K562 (cell line): ENCODE data around the gene TLE7. TPM values are rescaled to one million over a fixed set of nuclear protein-coding genes. Genes with fewer than 3 reads are reported as not detected.

Experiments
- ASH1L ChIP-seq: fragments of 450-650 bp; IDR thresholded peaks from 2 replicates; pipeline ENCODE4 v1.6.1; 2018; ENCODE audit warnings: borderline replicate concordance, mild to moderate bottlenecking, low read depth; ENCODE audit not compliant: partially characterized antibody
- BDP1 ChIP-seq: IDR thresholded peaks from 3 replicates; pipeline ENCODE4 v1.6.1; 2011; ENCODE audit not compliant: insufficient read length, insufficient read depth
- BRD4 ChIP-seq: fragments of 200-600 bp; sonication (generic); IDR thresholded peaks from 2 replicates; pipeline ENCODE4 v1.6.1; 2017; ENCODE audit warnings: inconsistent platforms
- CBX2 ChIP-seq: fragments of 200-600 bp; sonication (generic); IDR thresholded peaks from one replicate; pipeline ENCODE4 v1.6.1; 2012; ENCODE audit warnings: mild to moderate bottlenecking, low read length, inconsistent platforms; ENCODE audit not compliant: insufficient read depth, poor library complexity, severe bottlenecking
- CHCHD3 ChIP-seq: fragments of 250-450 bp; sonication (Bioruptor Pico); IDR thresholded peaks from 2 replicates; pipeline ENCODE4 v2.1.2; 2022; ENCODE audit warnings: mild to moderate bottlenecking
- EWSR1 ChIP-seq: fragments of 450-650 bp; IDR thresholded peaks from 2 replicates; pipeline ENCODE4 v1.6.1; 2018; ENCODE audit warnings: borderline replicate concordance, mild to moderate bottlenecking, low read depth, moderate library complexity; ENCODE audit not compliant: partially characterized antibody
- FOXP1 ChIP-seq: sonication (generic); formaldehyde crosslinking; IDR thresholded peaks from 2 replicates; pipeline ENCODE4 v1.8.0; 2022; ENCODE audit warnings: mild to moderate bottlenecking, missing genetic modification reagents
- GATAD2B ChIP-seq: fragments of 450-650 bp; IDR thresholded peaks from 2 replicates; pipeline ENCODE4 v1.6.1; 2017; ENCODE audit warnings: mild to moderate bottlenecking, borderline replicate concordance
- GTF2E2 ChIP-seq: fragments of 200-800 bp; sonication (Bioruptor generic); IDR thresholded peaks from 2 replicates; pipeline ENCODE4 v1.6.1; 2016; ENCODE audit warnings: missing genetic modification characterization, missing compliant biosample characterization
- MAFF ChIP-seq: IDR thresholded peaks from 2 replicates; pipeline ENCODE4 v1.6.1; 2012; ENCODE audit warnings: low read length, improper control_type of control experiment
- MYC ChIP-seq, 2 experiments: fragments of 250-450 bp in 1 of 2; sonication (Bioruptor Pico) in 1 of 2; IDR thresholded peaks; 2 replicates each; pipeline versions ENCODE4 v1.5.1 to v1.6.1; 2012 to 2021; ENCODE audit warnings: low read depth in 2 of 2, borderline replicate concordance in 1 of 2, improper control_type of control experiment in 1 of 2, low read length in 1 of 2, mild to moderate bottlenecking in 1 of 2, moderate library complexity in 1 of 2
- RAD21 ChIP-seq, 2 experiments: fragments of 250-450 bp in 1 of 2; fragments of 450-650 bp in 1 of 2; sonication (Bioruptor Pico) in 1 of 2; formaldehyde crosslinking in 1 of 2; IDR thresholded peaks in 1 of 2; conservative IDR thresholded peaks in 1 of 2; 2 replicates each; pipeline versions ENCODE4 v1.4.0 to v1.8.0; 2020 to 2022; ENCODE audit warnings: mild to moderate bottlenecking in 2 of 2, moderate library complexity in 1 of 2
- RBBP5 ChIP-seq: fragments of 200-600 bp; sonication (generic); IDR thresholded peaks from 2 replicates; pipeline ENCODE4 v1.6.1; 2012; ENCODE audit warnings: borderline replicate concordance, mild to moderate bottlenecking, low read length, control low read depth, inconsistent platforms; ENCODE audit not compliant: insufficient read depth, poor library complexity, severe bottlenecking
- TCFL5 ChIP-seq: fragments of 250-450 bp; sonication (Bioruptor Pico); conservative IDR thresholded peaks from 2 replicates; pipeline ENCODE4 v1.6.1; 2021; ENCODE audit warnings: mild to moderate bottlenecking, moderate library complexity, matching md5 sums
- TFAM ChIP-seq: fragments of 250-450 bp; sonication (Bioruptor Pico); conservative IDR thresholded peaks from 2 replicates; pipeline ENCODE4 v1.5.0; 2021; ENCODE audit warnings: mild to moderate bottlenecking, moderate library complexity
- TRIM25 ChIP-seq: fragments of 450-650 bp; IDR thresholded peaks from 2 replicates; pipeline ENCODE4 v1.7.0; 2016; ENCODE audit warnings: borderline replicate concordance
- ZNF140 ChIP-seq: fragments of 250-450 bp; sonication (Bioruptor Pico); IDR thresholded peaks from 2 replicates; pipeline ENCODE4 v1.8.0; 2021; ENCODE audit warnings: moderate library complexity, mild to moderate bottlenecking, inconsistent platforms
- polyA plus RNA-seq, 8 experiments: library from polyadenylated mRNA; depleted of rRNA in 4 of 8; stranded (reverse) in 5 of 8; unstranded in 3 of 8; fragments of >200 nt; fragmentation: Nextera tagmentation in 2 of 8; fragmentation: Illumina TruSeq in 1 of 8; extraction: Ambion mirVana in 2 of 8; extraction: Trizol in 1 of 8; gene quantifications; 2 replicates each; pipeline versions ENCODE4 v1.2.1 to v1.2.3, GENCODE V29; 2011 to 2014; ENCODE audit warnings: inconsistent platforms in 1 of 8, missing spikeins in 1 of 8
- total RNA-seq, 7 experiments: library from RNA; depleted of rRNA in 6 of 7; stranded (reverse); fragments of >200 nt in 6 of 7; fragmentation: Illumina TruSeq in 2 of 7; extraction: Trizol in 2 of 7; gene quantifications; 2 replicates each; pipeline versions ENCODE4 v1.2.1 to v1.2.3, GENCODE V29; 2011 to 2021; ENCODE audit warnings: low replicate concordance in 1 of 7
- TF ChIP-seq, protein P1 (sequence below): sonication (generic); formaldehyde crosslinking; IDR thresholded peaks from 2 replicates; pipeline ENCODE4 v1.8.0; 2022; ENCODE audit warnings: mild to moderate bottlenecking, missing genetic modification reagents
- TF ChIP-seq, protein P2 (sequence below): fragments of 250-450 bp; sonication (Bioruptor Pico); IDR thresholded peaks from 2 replicates; pipeline ENCODE4 v1.8.0; 2022; ENCODE audit warnings: moderate library complexity, mild to moderate bottlenecking, inconsistent platforms
- TF ChIP-seq, protein P3 (sequence below): sonication (generic); formaldehyde crosslinking; IDR thresholded peaks from 2 replicates; pipeline ENCODE4 v1.8.0; 2022; ENCODE audit warnings: mild to moderate bottlenecking, missing genetic modification reagents, borderline replicate concordance

Gene TLE7
- total and polyA plus RNA-seq, 9 of the 15 experiments (the other 6 are each of a cell fraction or from before 2014, with no cell fraction given) = not detected

- no peak for TF ChIP-seq CBX2
- no peak for TF ChIP-seq ASH1L
- TF ChIP-seq, protein P1, sequence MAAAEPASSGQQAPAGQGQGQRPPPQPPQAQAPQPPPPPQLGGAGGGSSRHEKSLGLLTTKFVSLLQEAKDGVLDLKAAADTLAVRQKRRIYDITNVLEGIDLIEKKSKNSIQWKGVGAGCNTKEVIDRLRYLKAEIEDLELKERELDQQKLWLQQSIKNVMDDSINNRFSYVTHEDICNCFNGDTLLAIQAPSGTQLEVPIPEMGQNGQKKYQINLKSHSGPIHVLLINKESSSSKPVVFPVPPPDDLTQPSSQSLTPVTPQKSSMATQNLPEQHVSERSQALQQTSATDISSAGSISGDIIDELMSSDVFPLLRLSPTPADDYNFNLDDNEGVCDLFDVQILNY (CRISPR knock-in tag) = no peak
- TF ChIP-seq TFAM (CRISPR knock-in tag) = no peak
- no peak for TF ChIP-seq MAFF
- TF ChIP-seq CHCHD3 (CRISPR knock-in tag) = no peak
- peak; percentile 57; the same call in 1 of the 2 replicates for TF ChIP-seq MYC (IDR thresholded peaks at IDR 0.05; ENCODE audit: low read depth, low read length)
- 0 out of 2 replicates have a peak, but pooled peaks have one; percentile 78 for TF ChIP-seq MYC (CRISPR knock-in tag; IDR thresholded peaks at IDR 0.05; ENCODE audit: borderline replicate concordance, low read depth)
- no peak for TF ChIP-seq GTF2E2 (tag)
- TF ChIP-seq, protein P2, sequence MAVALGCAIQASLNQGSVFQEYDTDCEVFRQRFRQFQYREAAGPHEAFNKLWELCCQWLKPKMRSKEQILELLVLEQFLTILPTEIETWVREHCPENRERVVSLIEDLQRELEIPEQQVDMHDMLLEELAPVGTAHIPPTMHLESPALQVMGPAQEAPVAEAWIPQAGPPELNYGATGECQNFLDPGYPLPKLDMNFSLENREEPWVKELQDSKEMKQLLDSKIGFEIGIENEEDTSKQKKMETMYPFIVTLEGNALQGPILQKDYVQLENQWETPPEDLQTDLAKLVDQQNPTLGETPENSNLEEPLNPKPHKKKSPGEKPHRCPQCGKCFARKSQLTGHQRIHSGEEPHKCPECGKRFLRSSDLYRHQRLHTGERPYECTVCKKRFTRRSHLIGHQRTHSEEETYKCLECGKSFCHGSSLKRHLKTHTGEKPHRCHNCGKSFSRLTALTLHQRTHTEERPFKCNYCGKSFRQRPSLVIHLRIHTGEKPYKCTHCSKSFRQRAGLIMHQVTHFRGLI (CRISPR knock-in tag) = no peak
- TF ChIP-seq, protein P3, sequence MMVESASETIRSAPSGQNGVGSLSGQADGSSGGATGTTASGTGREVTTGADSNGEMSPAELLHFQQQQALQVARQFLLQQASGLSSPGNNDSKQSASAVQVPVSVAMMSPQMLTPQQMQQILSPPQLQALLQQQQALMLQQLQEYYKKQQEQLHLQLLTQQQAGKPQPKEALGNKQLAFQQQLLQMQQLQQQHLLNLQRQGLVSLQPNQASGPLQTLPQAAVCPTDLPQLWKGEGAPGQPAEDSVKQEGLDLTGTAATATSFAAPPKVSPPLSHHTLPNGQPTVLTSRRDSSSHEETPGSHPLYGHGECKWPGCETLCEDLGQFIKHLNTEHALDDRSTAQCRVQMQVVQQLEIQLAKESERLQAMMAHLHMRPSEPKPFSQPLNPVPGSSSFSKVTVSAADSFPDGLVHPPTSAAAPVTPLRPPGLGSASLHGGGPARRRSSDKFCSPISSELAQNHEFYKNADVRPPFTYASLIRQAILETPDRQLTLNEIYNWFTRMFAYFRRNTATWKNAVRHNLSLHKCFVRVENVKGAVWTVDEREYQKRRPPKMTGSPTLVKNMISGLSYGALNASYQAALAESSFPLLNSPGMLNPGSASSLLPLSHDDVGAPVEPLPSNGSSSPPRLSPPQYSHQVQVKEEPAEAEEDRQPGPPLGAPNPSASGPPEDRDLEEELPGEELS (CRISPR knock-in tag) = no peak
- TF ChIP-seq RBBP5 = peak; percentile 88
- no peak for TF ChIP-seq TCFL5 (CRISPR knock-in tag)
- no peak for TF ChIP-seq TRIM25
- no peak for TF ChIP-seq EWSR1
- TF ChIP-seq BDP1 = no peak
- no peak for TF ChIP-seq BRD4
- no peak for TF ChIP-seq ZNF140 (CRISPR knock-in tag)
- no peak for TF ChIP-seq GATAD2B
- TF ChIP-seq FOXP1 (CRISPR knock-in tag) = no peak
- no peak for TF ChIP-seq RAD21 (CRISPR knock-in tag; conservative IDR thresholded peaks at IDR 0.05 in 1 of 2, IDR thresholded peaks at IDR 0.05 in 1 of 2)
Observed at GRCh38 chr16:71484006-71484893, 42.4 kb upstream of the TLE7 start (continued).
